NCI-H128 (cell line): Measurements from ENCODE around the gene SAMMSON.

Experiments
- DNase-seq: peaks from one replicate; lab custom pipeline; 2025; ENCODE audit not compliant: unreplicated experiment; lab: John Stamatoyannopoulos, UW

Gene SAMMSON

GRCh38 chr3:69999140-70000027, at the start of gene SAMMSON:
Gene SAMMSON (plus strand): TSS chr3:69999733.
- DNase-seq, result no peak

GRCh38 chr3:69951616-69952015, 47.9 kb upstream of the SAMMSON start:
- DNase-seq, result no peak

GRCh38 chr3:69959581-69959980, 40.0 kb upstream of the SAMMSON start:
- DNase-seq, result no peak

GRCh38 chr3:69961706-69962439, 37.7 kb upstream of the SAMMSON start:
- no peak for DNase-seq

GRCh38 chr3:69963643-69964042, 35.9 kb upstream of the SAMMSON start:
- no peak for DNase-seq

GRCh38 chr3:69967156-69967555, 32.4 kb upstream of the SAMMSON start:
- no peak for DNase-seq

GRCh38 chr3:69970827-69971226, 28.7 kb upstream of the SAMMSON start:
- no peak for DNase-seq

GRCh38 chr3:69972672-69973071, 26.9 kb upstream of the SAMMSON start:
- no peak for DNase-seq

- DNase-seq, result no peak
These were observed 23.5 kb upstream of the SAMMSON start for GRCh38 chr3:69976021-69976420.

- no peak for DNase-seq
These were observed 15.8 kb upstream of the SAMMSON start for GRCh38 chr3:69983546-69984265.

GRCh38 chr3:69985266-69985665, 14.3 kb upstream of the SAMMSON start:
- no peak for DNase-seq

GRCh38 chr3:69986419-69986818, 13.1 kb upstream of the SAMMSON start:
- DNase-seq, result no peak

GRCh38 chr3:69987833-69988232, 11.7 kb upstream of the SAMMSON start:
- DNase-seq, result no peak

- no peak for DNase-seq
These were observed 5.8 kb upstream of the SAMMSON start for GRCh38 chr3:69993757-69994156.

GRCh38 chr3:69994919-69995318, 4.6 kb upstream of the SAMMSON start:
- DNase-seq, result no peak

- DNase-seq, result no peak
These were observed 1.8 kb upstream of the SAMMSON start for GRCh38 chr3:69997631-69998307.

GRCh38 chr3:69998759-69999139, 784 bp upstream of the SAMMSON start:
- no peak for DNase-seq

- DNase-seq, result no peak
These were observed 486 bp downstream of the SAMMSON start for GRCh38 chr3:70000028-70000410.

GRCh38 chr3:70000563-70001081, 1.1 kb downstream of the SAMMSON start:
- no peak for DNase-seq

GRCh38 chr3:70003119-70003518, 3.6 kb downstream of the SAMMSON start:
- DNase-seq, result no peak

GRCh38 chr3:70006089-70006488, 6.6 kb downstream of the SAMMSON start:
- DNase-seq, result no peak
